COR-L47 (cell line): Measurements from ENCODE around the gene GPR157.
A peak's percentile ranks its signal among the peaks of the same experiment; 100 is the strongest.
"Not testable (repeated sequence)": the region's sequence is repeated elsewhere in the genome, so short reads cannot be mapped to it uniquely, and the experiment has no call there.

Experiments
- DNase-seq: peaks from one replicate; lab custom pipeline; 2025; lab: John Stamatoyannopoulos, UW

Gene GPR157

GRCh38 chr1:9128520-9129265, at the start of gene GPR157:
Gene GPR157, minus strand, starts transcription at chr1:9129102. Its CDS starts 75 bp downstream, at chr1:9129027.
- no peak for DNase-seq

DNA sequence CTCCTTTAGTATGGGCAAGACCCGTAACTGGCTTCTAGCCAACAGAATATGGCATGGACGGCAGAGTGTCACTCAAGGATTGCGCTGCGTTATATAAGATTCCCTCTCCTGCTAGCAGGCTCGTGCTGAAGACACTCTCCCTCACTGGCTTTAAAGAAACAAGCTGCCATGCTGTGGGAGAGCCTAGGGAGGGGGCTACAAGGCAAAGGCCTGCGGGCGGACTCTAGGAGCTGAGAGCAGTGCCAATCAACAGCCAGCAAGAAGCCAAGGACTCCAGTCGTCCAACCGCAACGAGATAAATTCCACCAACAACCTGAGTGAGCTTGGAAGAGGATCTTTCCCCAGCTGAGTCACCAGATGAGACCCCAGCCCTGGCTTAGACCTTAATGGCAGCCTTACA, 45.9 kb upstream of the GPR157 start:
- no peak for DNase-seq

DNA sequence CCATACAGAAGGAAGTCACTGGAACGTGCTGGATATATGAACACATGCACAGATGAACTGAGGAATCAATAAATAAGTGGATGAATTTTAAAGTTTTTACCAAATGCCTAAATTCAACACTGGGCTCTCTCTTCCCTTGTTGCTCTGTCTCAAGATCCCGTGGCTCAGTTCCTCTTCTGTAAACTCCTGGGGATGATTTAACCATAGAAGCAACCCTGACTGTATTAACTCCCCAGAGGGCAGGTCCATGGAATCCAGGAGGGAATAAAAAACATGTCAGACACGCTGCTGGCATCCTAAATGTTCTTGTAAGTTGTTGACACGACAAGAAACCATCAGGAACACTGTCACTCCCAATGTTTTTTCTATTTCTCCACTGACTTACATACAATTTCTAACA, 45.3 kb upstream of the GPR157 start:
- no peak for DNase-seq

GRCh38 chr1:9169601-9170137, 40.8 kb upstream of the GPR157 start:
- DNase-seq, result no peak

- no peak for DNase-seq
Observed at GRCh38 chr1:9167638-9168037, 38.7 kb upstream of the GPR157 start.

DNA sequence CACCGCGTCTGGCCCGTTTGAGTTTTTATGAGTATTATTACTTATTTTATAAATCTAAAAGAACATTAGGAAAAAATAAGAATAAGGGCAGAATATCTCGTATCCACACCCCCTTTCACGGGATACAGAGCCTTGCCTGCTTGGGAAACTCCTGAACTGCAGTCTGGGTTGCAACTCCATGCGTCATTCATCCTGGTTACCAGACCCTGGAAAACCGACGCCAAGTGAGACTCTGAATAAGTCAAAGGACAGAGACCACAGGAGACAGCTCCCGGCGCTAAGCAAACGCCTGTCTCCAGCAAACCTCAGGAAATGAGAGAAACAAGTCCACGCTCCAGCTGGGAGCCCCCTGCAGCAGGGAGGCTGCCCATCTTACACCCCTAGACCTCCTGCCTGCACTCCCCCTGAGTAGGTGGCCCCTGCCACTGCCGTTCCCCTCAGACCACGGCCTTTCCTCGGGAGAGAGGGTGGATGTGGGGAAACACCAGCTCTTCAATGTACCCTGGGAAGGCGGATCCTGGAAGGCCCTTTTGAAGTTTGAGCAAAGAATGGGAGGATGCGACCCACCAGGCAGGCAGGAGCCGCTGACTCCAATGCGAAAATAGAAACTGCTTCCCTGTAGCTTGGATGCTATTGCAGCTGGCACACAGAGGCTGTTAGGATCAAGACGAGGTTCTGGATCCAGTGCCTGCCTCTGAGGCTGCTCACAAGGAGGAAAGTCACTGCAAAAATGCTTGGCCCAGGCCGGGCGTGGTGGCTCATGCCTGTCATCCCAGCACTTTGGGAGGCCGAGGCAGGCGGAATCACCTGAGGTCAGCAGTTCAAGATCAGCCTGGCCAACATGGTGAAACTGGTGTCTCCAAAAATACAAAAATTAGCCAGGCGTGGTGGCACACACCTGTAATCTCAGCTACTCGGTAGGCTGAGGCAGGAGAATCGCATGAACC, 37.7 kb upstream of the GPR157 start:
- DNase-seq, result no peak

DNA sequence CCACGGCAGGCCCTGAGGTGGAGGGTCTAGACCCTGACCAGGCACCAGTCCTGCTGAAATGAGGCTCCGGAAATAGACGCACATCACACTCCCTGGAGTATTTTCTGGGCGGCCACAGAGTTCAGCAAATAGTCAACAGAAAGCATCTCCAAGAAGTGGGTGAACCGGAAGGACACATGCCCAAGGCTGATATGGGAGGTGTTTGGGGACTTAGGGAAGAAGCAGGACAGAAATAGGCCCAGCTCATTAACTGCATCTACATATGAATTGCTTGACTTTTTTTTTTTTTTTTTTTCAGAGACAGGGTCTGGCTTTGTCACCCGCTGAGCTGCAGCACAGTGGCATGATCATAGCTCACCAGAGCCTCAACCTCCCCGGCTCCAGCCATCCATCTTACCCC, 36.5 kb upstream of the GPR157 start:
- no peak for DNase-seq

GRCh38 chr1:9164919-9165318, 36.0 kb upstream of the GPR157 start:
- no peak for DNase-seq

GRCh38 chr1:9164532-9164900, 35.6 kb upstream of the GPR157 start:
- DNase-seq, result no peak

- DNase-seq, result peak; percentile 6
Observed at GRCh38 chr1:9161963-9162362, 33.1 kb upstream of the GPR157 start.

GRCh38 chr1:9161342-9161741, 32.4 kb upstream of the GPR157 start:
- no peak for DNase-seq

DNA sequence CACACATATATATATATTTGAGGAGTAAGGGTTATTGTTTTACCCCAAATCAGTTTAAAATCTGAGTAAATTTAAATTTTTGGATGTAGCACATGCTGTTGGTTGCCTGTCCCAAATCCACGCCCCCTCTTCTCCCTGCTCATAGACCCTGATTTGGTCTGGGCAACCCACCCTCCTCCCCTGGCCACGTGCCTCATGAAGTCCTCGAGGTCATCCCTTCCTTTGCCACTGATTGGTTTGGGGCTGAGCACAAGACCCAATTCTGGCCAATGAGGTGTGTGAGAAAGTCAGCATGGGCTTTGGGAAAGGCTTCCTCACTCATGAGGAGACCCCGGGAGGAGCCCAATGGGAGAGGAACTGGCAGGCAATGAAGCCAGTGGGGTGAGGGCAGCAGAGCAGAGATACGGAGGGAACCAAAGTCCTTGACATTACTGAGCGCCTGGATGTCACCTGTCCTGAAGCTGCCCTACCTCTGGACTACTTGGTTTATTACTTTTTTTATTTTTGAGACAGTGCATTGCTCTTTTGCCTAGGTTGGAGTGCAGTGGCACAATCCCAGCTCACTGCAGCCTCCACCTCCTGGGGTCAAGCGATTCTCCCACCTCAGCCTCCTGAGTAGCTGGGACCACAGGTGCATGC, 31.3 kb upstream of the GPR157 start:
- DNase-seq, result no peak

DNA sequence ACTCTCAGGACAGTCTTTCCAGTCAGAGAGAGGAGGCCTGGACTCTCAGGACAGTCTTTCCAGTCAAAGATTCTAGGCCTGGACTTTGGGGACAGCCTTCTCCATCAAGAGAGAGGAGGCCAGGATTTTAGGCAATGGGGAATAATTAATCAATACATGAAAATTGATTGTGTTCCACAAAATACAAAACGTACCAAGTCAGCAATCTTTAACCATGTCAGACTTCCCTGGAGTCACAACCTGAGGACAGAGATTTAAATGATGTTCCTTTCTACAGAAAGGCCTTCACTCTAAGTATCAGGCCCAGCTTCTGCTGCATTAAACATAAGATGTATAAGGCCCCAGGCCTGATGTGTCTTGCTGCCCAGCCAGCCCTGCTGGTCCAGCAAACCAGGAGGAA, 27.0 kb upstream of the GPR157 start:
- no peak for DNase-seq

DNA sequence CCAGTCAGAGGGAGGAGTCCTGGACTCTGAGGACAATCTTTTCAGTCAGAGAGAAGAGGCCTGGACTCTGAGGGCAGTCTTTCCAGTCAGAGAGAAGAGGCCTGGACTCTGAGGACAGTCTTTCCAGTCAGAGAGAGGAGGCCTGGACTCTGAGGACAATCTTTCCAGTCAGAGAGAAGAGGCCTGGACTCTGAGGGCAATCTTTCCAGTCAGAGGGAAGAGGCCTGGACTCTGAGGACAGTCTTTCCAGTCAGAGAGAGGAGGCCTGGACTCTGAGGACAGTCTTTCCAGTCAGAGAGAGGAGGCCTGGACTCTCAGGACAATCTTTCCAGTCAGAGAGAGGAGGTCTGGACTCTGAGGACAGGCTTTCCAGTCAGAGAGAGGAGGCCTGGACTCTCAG, 26.5 kb upstream of the GPR157 start:
- DNase-seq, result not testable (repeated sequence)

DNA sequence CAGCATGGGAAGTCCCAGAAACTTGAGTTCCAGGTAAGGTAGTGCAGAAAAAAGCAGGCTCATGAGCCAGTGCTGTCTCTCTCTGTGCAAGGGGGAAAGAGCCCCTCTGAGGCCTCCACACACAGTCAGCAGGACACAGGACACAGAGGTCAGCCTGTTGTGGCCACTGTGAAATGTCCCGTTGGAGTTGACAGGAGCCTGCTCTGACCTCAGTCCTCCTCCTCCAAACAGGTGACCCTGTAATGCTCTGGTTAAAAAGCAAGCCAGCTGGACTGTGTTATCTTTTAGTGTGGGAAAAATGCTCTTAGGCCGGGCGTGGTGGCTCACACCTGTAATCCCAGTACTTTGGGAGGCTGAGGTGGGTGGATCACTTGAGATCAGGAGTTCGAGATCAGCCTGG, 24.2 kb upstream of the GPR157 start:
- DNase-seq, result no peak

GRCh38 chr1:9152535-9152934, 23.6 kb upstream of the GPR157 start:
- no peak for DNase-seq

DNA sequence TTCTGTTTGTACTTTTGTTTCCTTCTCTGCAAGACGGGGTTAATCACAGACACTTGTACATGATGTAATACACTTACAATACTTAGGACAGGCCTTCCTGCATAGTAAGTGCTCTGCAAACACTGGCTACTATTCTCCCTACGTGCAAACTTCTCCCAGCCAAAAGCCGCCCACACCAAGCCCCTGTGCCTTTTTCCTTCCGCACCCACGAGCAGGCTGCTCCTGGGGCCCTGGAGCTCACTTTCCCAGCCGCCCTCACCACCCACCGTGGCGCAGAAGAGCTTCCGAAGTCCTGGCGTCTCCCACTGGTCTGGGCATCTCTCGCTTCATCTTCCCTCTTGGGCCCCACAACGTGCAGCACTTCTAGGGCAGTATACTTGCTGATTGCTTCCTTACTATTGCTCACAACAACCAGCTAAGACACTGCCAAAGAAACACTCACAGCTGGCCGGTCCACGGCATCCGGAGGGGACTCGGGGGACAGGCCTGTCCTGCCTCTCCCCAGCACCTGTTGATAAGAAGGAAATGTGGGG, 22.5 kb upstream of the GPR157 start:
- DNase-seq, result no peak

DNA sequence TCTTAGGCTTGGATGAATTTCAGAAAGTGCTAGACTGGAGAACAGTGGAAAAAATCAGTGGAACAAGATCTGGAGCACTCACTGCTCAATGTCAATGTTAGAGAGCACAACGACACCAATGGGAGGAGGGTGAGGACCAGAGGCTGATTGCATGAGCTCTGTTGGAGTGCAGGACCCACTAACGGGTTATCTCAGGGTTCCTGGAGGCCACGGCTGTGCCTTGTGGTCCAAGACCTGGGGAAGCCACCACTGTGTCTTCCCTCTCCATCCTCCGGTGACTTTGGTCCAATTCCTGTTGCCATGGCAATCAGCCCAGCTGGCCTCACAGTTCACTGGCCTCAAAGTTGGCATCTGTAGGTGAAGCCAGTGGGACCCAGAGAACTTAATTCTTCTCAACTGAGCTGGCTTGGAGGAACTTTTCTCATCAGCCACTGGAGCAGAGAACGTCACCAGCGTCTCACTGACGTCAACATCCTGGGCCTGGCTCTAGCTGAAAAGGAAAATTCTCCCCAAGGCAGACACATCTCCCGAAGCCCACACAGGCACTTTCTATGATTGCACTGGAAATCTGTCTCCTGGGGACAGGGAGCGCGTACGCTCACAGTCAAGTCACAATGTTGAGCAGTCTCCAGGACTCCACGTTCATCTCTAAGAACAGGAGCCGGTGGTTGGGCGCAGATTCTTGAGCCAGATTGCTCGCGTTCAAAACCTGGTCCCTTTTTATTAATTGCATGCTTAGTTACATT, 21.9 kb upstream of the GPR157 start:
- no peak for DNase-seq

GRCh38 chr1:9149837-9150581, 21.1 kb upstream of the GPR157 start:
- DNase-seq, result no peak

DNA sequence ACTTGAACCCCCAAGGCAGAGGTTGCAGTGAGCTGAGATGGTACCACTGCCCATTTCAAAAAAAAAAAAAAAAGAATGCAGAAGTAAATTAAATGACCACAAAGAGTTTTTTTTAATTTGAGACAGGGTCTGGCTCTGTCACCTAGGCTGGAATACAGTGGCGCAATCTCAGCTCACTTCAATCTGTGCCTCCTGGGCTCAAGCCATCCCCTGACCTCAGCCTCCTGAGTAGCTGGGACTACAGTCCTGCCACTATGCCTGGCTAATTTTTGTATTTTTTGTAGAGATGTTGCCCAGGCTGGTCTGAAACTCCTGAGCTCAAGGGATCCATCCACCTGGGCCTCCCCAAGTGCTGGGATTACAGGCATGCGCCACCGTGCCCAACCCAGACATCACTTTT, 20.2 kb upstream of the GPR157 start:
- DNase-seq, result no peak

GRCh38 chr1:9146156-9146555, 17.3 kb upstream of the GPR157 start:
- DNase-seq, result no peak
